GM12878 (cell line): ENCODE results near the gene C2orf92. TPM values are rescaled to one million over a fixed set of nuclear protein-coding genes. Genes with fewer than 3 reads are reported as not detected.
A peak's percentile ranks its signal among the peaks of the same experiment; 100 is the strongest.

Experiments
- ATAC-seq: fragments of 200-7000 bp; cut with Tn5 transposase; 3 replicates; pipeline ENCODE4 v1.9.1; 2020; ENCODE audit warnings: mild to moderate bottlenecking, moderate library complexity
- BruUV-seq: library from RNA; stranded (reverse); fragments of 400-500 nt; replicated peaks from 2 replicates; lab custom pipeline; 2021; lab: Mats Ljungman, UMichigan
- CTCF ChIA-PET: fragments of 300-600 bp; sonication (Branson Sonifier 250); formaldehyde crosslinking; extraction: SDS; loops from one replicate; lab custom pipeline; 2021; ENCODE audit warnings: inconsistent platforms; lab: Yijun Ruan, JAX
- POLR2A ChIA-PET: fragments of 350-600 bp; formaldehyde crosslinking; extraction: SDS; loops from one replicate; lab custom pipeline; 2021; ENCODE audit warnings: inconsistent platforms; lab: Charles Lee
- RAD21 ChIA-PET: fragments of 300-600 bp; sonication (Branson Sonifier 250); formaldehyde crosslinking; loops from one replicate; lab custom pipeline; 2023; ENCODE audit warnings: antibody characterized with exemption; ENCODE audit not compliant: unreplicated experiment; lab: Charles Lee
- SMC1A ChIA-PET: fragments of 300-600 bp; sonication (Branson Sonifier 250); formaldehyde crosslinking; loops from one replicate; lab custom pipeline; 2023; ENCODE audit not compliant: unreplicated experiment, uncharacterized antibody; lab: Charles Lee
- DNase-seq: peaks from one replicate; pipeline ENCODE4 v3.0.0-alpha.2; 2011; ENCODE audit warnings: low read depth, low spot score
- FAIRE-seq: peaks from 3 replicates; lab custom pipeline; 2011; peaks lifted over from hg19 to GRCh38; lab: Jason Lieb, UNC
- H2AFZ ChIP-seq: 2 replicates; pipeline ENCODE4 v1.6.0; 2011; ENCODE audit warnings: low read depth, low read length, control low read depth; ENCODE audit not compliant: control insufficient read depth
- H3K27ac ChIP-seq: 2 replicates; pipeline ENCODE4 v1.5.1; 2011; ENCODE audit warnings: control low read depth; ENCODE audit not compliant: control insufficient read depth, insufficient read depth
- H3K27me3 ChIP-seq, 2 experiments: replicated peaks in 1 of 2; 2 replicates each; pipeline versions ENCODE4 v1.6.0 to v1.6.1; 2011; ENCODE audit warnings: low read length in 1 of 2; ENCODE audit not compliant: control insufficient read depth in 2 of 2, insufficient read depth in 2 of 2
- H3K36me3 ChIP-seq, 2 experiments: 2 replicates each; pipeline ENCODE4 v1.5.1; 2011; ENCODE audit warnings: low read length in 1 of 2; ENCODE audit not compliant: control insufficient read depth in 2 of 2, insufficient read depth in 2 of 2
- H3K4me1 ChIP-seq: 2 replicates; pipeline ENCODE4 v1.6.1; 2011; ENCODE audit warnings: mild to moderate bottlenecking, low read length, moderate library complexity, mixed read lengths; ENCODE audit not compliant: control insufficient read depth, insufficient read depth
- H3K4me2 ChIP-seq: 2 replicates; pipeline ENCODE4 v1.6.0; 2011; ENCODE audit warnings: control low read depth; ENCODE audit not compliant: control insufficient read depth, insufficient read depth
- H3K4me3 ChIP-seq: fragments of 200-600 bp; sonication (generic); 2 replicates; pipeline ENCODE4 v1.5.1; 2016
- H3K79me2 ChIP-seq: 2 replicates; pipeline ENCODE4 v1.6.0; 2011; ENCODE audit warnings: low read length; ENCODE audit not compliant: control insufficient read depth, insufficient read depth
- H3K9ac ChIP-seq: 2 replicates; pipeline ENCODE4 v1.8.0; 2011; ENCODE audit warnings: low read length, control low read depth, mixed read lengths; ENCODE audit not compliant: control insufficient read depth, insufficient read depth
- H3K9me3 ChIP-seq: replicated peaks from 3 replicates; pipeline ENCODE4 v1.5.1; 2011; ENCODE audit warnings: mild to moderate bottlenecking, low read length; ENCODE audit not compliant: control insufficient read depth, insufficient read depth
- H4K20me1 ChIP-seq: 2 replicates; pipeline ENCODE4 v1.6.0; 2011; ENCODE audit not compliant: control insufficient read depth, insufficient read depth
- DPF2 ChIP-seq: fragments of 450-650 bp; IDR thresholded peaks from 2 replicates; pipeline ENCODE4 v1.6.1; 2017; ENCODE audit warnings: mild to moderate bottlenecking
- EGR1 ChIP-seq, 2 experiments: IDR thresholded peaks; 1 replicate in 1 of 2; 2 replicates in 1 of 2; pipeline ENCODE4 v1.6.1; 2011 to 2012; ENCODE audit warnings: low read depth in 2 of 2, low read length in 2 of 2, borderline replicate concordance in 1 of 2, mild to moderate bottlenecking in 1 of 2, moderate library complexity in 1 of 2
- HDGF ChIP-seq: fragments of 450-650 bp; IDR thresholded peaks from 2 replicates; pipeline ENCODE4 v1.6.1; 2016; ENCODE audit warnings: antibody characterized with exemption
- LARP7 ChIP-seq: fragments of 450-650 bp; IDR thresholded peaks from 2 replicates; pipeline ENCODE4 v1.6.1; 2017; ENCODE audit warnings: mild to moderate bottlenecking
- MLLT1 ChIP-seq: fragments of 450-650 bp; IDR thresholded peaks from 2 replicates; pipeline ENCODE4 v1.6.1; 2016; ENCODE audit warnings: mild to moderate bottlenecking
- MTA2 ChIP-seq: fragments of 450-650 bp; IDR thresholded peaks from 2 replicates; pipeline ENCODE4 v1.6.1; 2016; ENCODE audit warnings: low read depth, mild to moderate bottlenecking, moderate library complexity
- PKNOX1 ChIP-seq: fragments of 450-650 bp; IDR thresholded peaks from 2 replicates; pipeline ENCODE4 v1.6.1; 2016; ENCODE audit warnings: mild to moderate bottlenecking
- POLR2A ChIP-seq: IDR thresholded peaks from 2 replicates; pipeline ENCODE4 v1.6.1; 2011; ENCODE audit warnings: low read depth, mild to moderate bottlenecking, low read length
- SMAD5 ChIP-seq: IDR thresholded peaks from 2 replicates; pipeline ENCODE4 v1.6.1; 2016; ENCODE audit warnings: antibody characterized with exemption, low read depth
- SMARCA5 ChIP-seq: fragments of 450-650 bp; IDR thresholded peaks from 2 replicates; pipeline ENCODE4 v1.6.1; 2017; ENCODE audit warnings: mild to moderate bottlenecking
- WGBS: methylation state at CpG from one replicate; pipeline ENCODE4 v1.1.6; 2016; ENCODE audit warnings: low lambda C conversion rate; ENCODE audit not compliant: insufficient replicate concordance, insufficient coverage; ENCODE audit errors: missing lambda C conversion rate; 5-methylcytosine and 5-hydroxymethylcytosine counted together
- in situ Hi-C: fragments of 300-500 bp; cut with MboI; formaldehyde crosslinking; loops from 9 replicates; pipeline ENCODE4 v1.14.3; 2018; ENCODE audit warnings: mixed read lengths
- intact Hi-C: fragments of 100-400 bp; cut with micrococcal nuclease; formaldehyde crosslinking; loops from one replicate; pipeline ENCODE4 v1.14.2; 2022; ENCODE audit not compliant: unreplicated experiment
- polyA plus RNA-seq, 11 experiments: library from polyadenylated mRNA; depleted of rRNA in 4 of 11; unstranded in 6 of 11; stranded (reverse) in 5 of 11; fragments of >200 nt; fragmentation: Nextera tagmentation in 4 of 11; fragmentation: Illumina TruSeq in 1 of 11; extraction: Ambion mirVana in 4 of 11; extraction: Trizol in 1 of 11; gene quantifications; 1 replicate in 1 of 11; 2 replicates in 10 of 11; pipeline versions ENCODE4 v1.2.1 to v1.2.3, GENCODE V29; 2011 to 2016; ENCODE audit warnings: inconsistent platforms in 2 of 11, missing spikeins in 2 of 11, low read depth in 1 of 11
- total RNA-seq, 4 experiments: library from RNA; depleted of rRNA in 3 of 4; stranded (reverse); fragments of >200 nt in 3 of 4; fragmentation: Illumina TruSeq in 1 of 4; extraction: Trizol in 1 of 4; gene quantifications; 2 replicates each; pipeline versions ENCODE4 v1.2.1 to v1.2.3, GENCODE V29; 2013 to 2021
- TF ChIP-seq, protein P1 (sequence below): IDR thresholded peaks from 2 replicates; pipeline ENCODE4 v1.6.1; 2012; ENCODE audit warnings: mild to moderate bottlenecking, low read depth, low read length

Gene C2orf92
- total and polyA plus RNA-seq, 10 of the 15 experiments (the other 5 are each of a cell fraction or from before 2014, with no cell fraction given) = 0.40 to 10.1 (median 3.7) TPM

DNA sequence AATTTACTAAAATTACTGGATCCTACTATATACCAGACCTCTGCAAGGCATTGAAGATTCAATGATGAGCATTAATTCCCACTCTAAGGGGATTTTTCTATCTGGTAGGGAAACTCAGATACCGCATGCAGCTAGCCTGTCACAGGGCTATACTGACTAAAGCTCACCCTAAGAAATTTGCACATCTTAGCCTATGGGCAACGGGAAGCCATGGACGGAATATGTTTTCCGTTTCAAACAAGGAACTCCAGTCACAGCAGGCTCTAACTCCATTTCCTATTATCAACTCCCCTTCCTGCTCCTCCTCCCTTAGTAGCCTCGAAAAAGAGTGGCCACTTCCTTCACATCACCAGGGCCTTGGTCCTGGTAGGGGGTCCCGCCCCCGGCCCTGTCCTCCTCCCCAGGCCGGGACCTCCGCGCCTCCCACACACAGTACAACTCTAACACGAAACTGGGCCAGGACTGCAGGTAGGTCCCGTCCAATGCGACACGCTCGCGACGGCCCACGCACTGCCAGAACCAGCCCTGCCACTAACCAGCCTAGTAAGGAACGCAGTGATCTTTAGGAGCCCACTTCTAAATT, 24.3 kb upstream of the C2orf92 start:
- Histone ChIP-seq H3K4me2 (peak overlapping the region; percentile 64), H3K27me3 (no peaks in the 10 kb centered on the region), H3K4me1 (no peaks in the 10 kb centered on the region; the same call in 1 of the 2 replicates), H3K36me3 (peaks cover 0 to 14% of the 10 kb centered on the region in 2 experiments), H3K27ac (peak overlapping the region; percentile 81), H4K20me1 (no peaks in the 10 kb centered on the region), H2AFZ (peak overlapping the region; percentile 97), H3K9me3 (no peaks in the 10 kb centered on the region), H3K9ac (peak overlapping the region; percentile 75), H3K4me3 (peak overlapping the region; percentile 99), H3K79me2 (peaks cover 18% of the 10 kb centered on the region)
- POLR2A ChIA-PET = interaction anchor here (1.0 to 7.6 kb wide), 6 partner anchors 17 to 51 kb away, joined by 3 to 132 read pairs (median 6); partner anchors contain the start of gene ACTR1B
- no peak for DNase-seq
- ATAC-seq = peak; percentile 63
- CTCF ChIA-PET = interaction anchor here (1.1 to 4.0 kb wide), 6 partner anchors 10 to 55 kb away, joined by 3 to 22 read pairs (median 18); partner anchors contain the start of genes ACTR1B and ANKRD36B
- RAD21 ChIA-PET = interaction anchor here (1.0 to 3.9 kb wide), 7 partner anchors 18 to 55 kb away, joined by 3 to 48 read pairs (median 14); partner anchors contain the start of genes ACTR1B and ANKRD36B
- SMC1A ChIA-PET = interaction anchor here (1.0 to 4.8 kb wide), 8 partner anchors 17 to 54 kb away, joined by 3 to 29 read pairs (median 7); partner anchors contain the start of gene ACTR1B
- 1% methylated on average over 19 of the region's 19 CpGs for WGBS
- in situ Hi-C loops = no loop called here
- no peak for FAIRE-seq
- intact Hi-C loops = loop anchor here (5.0 kb wide), 1 partner anchor 52 kb away; no protein-coding TSS in a partner anchor
- BruUV-seq = TSS peak; percentile 88
- TF ChIP-seq MLLT1 (0 out of 2 replicates have a peak, but pooled peaks have one; percentile 26), SMARCA5 (0 out of 2 replicates have a peak, but pooled peaks have one; percentile 53), SMAD5 (no peak), POLR2A (no peak), MTA2 (peak; percentile 51; the same call in 1 of the 2 replicates), LARP7 (peak; percentile 64; the same call in 1 of the 2 replicates), DPF2 (0 out of 2 replicates have a peak, but pooled peaks have one; percentile 13), HDGF (no peak), EGR1 (IDR thresholded peaks at IDR 0.05; ENCODE audit: borderline replicate concordance in 1 of 2, low read depth in 2 of 2, low read length in 2 of 2) (no peak), PKNOX1 (no peak)
- TF ChIP-seq, protein P1, sequence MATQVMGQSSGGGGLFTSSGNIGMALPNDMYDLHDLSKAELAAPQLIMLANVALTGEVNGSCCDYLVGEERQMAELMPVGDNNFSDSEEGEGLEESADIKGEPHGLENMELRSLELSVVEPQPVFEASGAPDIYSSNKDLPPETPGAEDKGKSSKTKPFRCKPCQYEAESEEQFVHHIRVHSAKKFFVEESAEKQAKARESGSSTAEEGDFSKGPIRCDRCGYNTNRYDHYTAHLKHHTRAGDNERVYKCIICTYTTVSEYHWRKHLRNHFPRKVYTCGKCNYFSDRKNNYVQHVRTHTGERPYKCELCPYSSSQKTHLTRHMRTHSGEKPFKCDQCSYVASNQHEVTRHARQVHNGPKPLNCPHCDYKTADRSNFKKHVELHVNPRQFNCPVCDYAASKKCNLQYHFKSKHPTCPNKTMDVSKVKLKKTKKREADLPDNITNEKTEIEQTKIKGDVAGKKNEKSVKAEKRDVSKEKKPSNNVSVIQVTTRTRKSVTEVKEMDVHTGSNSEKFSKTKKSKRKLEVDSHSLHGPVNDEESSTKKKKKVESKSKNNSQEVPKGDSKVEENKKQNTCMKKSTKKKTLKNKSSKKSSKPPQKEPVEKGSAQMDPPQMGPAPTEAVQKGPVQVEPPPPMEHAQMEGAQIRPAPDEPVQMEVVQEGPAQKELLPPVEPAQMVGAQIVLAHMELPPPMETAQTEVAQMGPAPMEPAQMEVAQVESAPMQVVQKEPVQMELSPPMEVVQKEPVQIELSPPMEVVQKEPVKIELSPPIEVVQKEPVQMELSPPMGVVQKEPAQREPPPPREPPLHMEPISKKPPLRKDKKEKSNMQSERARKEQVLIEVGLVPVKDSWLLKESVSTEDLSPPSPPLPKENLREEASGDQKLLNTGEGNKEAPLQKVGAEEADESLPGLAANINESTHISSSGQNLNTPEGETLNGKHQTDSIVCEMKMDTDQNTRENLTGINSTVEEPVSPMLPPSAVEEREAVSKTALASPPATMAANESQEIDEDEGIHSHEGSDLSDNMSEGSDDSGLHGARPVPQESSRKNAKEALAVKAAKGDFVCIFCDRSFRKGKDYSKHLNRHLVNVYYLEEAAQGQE = no peak
